HG03432 (cell line): Measurements from ENCODE around the gene CAMTA1.
"Not testable (repeated sequence)": the region's sequence is repeated elsewhere in the genome, so short reads cannot be mapped to it uniquely, and the experiment has no call there.

Experiments
- ATAC-seq: cut with Tn5 transposase; IDR thresholded peaks from one replicate; pipeline ENCODE4 v1.9.1; 2021; ENCODE audit warnings: mild to moderate bottlenecking, moderate library complexity; ENCODE audit not compliant: unreplicated experiment

Gene CAMTA1

DNA sequence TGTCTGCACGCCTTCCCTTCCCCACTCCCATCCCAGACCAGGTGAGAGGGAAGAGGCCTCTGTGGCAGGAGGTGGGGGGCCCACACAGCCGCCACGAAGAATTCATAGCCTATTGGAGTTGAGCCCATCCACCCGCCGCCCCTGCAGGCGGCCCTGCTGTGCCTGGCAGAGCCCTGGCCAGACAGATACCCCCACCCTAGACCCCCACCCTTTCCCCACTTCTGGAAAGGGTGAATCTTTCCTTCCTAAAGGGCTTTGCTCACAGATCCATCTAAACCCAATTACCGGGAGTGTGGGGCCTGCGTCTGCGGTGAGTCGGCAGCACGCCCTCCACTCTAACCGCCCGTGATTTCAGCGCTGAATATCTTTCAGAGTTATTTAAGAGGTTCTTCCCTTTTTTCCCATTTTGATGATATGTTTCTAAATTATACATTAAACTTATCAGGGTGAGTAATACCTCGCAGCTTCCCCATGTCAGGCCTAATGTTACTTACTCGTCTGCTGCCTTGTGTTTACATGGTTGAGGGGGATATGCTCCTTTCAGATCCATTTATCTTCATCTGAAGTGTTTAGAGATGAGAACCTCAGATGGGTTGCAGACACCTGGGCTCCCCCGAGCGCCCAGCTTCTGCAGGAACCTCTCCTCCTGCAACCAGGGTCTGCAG, 802.0 kb downstream of the CAMTA1 start:
- no peak for ATAC-seq

DNA sequence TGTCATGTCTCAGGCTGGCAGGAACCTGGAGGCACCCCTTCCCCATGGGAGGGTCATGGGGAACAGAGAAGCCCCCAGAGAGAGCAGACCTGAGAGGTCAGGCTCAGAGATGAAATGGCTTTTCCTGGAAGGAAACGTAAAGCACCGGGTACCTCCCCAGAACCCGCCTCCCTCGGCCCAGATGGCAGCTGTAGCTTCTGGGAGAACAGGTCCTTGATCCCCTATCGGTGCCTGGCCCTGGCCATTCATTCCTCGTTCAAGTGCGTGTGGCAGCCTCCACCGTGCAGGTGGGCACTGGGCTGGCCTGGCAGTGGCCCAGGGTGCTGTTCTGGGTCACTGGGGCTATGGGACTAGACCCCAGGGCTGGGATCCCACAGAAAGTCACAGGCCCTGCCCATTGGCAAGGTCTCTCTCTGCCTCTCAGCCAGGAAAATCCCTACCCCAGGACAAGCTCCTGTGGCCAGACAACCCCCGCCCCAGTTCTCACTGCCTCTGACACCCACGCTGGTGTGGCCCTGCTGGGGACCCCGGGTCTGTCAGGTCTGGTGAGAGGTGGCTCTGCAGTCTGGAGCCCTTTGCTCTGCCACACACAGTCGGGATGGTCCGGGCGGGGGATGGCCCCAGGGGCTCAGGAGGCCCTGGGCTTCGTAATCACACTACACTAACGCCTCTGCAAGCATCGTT, 802.7 kb downstream of the CAMTA1 start:
- ATAC-seq: no peak

DNA sequence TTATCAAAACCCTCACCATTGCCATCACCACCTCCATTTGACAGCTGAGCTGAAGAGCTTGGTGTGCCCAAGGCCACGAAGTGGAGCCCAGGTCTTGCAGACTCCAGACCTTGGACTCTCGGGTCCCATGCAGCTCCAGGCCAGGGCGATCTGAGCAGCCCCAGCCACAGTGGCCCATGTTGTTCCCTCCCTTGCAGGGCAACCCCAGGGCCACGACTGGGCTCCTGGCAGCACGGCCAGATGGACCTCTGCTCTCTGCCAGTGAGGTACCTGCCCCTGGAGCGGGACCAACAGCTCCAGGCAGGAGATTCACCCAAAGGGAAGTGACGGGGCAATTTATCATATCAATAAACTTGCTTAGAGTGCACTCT, 803.2 kb downstream of the CAMTA1 start:
- ATAC-seq: no peak

DNA sequence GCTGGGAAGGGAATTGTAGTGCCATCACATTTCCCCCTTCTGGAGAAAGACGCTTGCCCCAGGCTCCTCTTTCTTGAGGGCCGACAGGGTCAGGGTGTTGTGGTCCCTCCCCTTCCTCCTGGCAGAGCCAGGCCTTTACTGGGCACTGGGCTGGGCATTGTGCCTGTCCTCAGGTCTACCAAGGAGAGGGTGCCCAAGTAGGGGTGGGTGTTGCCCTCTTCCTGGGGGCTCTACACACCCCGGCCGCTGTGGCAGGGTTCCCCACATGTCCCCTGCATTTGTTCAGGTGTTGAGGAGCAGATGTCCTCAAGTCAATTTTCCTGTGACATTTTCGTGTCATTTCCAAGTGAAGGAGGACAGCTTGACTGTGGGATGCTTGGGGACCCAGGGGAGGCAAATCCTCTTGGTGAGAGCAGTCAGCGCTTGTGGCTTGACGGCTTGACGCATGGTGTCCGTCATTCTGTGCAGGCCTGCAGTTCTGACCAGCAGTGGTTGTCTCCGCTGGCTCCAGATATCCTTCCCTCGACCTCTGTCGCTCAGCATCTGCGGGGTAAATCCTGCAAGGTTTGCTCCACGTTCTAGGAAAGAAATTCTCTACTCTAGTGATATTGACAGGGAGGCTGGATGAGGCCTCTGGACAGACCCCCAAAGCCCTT, 804.0 kb downstream of the CAMTA1 start:
- no peak for ATAC-seq

DNA sequence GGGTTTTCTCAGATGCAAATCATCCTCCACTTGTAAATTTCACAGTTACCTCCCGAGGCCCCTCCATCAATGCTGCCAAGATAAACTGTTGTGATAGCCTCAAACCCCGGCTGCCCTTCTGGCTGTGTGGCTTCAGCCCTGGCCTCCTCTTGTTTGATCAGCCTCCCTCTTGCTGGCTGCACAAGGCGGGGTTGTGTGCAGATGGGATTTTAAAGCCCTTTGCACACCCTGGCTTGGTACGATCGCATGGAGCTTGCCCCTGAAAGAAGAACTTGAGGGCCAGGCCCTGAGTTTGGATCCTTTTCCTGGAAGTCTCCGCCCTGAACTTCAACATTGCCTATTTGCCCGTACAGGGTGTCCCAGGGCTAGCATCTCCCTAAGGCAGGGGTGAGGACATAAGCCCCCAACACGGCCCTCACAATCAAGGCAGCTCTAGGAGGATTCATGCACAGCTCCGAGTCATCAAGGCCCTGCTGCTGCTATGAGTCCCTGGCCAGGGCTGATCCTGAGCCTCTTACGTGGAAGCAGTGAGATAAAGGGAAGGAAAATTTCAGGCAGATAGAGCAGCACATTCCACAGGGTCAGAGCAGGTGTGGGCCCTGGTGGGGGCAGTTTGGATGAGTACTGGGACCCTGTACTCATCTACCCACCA, 804.6 kb downstream of the CAMTA1 start:
- no peak for ATAC-seq

DNA sequence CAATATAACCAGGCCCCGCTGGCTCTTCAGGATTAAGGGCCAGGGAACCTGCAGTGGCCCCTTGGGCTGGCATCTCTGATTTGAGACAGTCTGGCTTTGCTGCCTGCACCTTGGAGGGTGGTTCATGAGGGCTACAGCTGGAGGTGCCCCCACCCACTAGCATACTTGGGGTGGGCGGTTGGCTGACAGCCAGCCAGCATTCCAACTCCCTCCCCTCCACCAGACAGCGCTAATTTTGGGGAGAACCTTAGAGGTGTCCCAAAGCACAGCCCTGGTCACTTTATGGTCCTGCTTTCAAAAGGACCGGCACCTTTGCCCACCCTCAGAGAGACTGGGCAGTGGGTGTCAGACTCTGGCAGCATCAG, 805.2 kb downstream of the CAMTA1 start:
- no peak for ATAC-seq

DNA sequence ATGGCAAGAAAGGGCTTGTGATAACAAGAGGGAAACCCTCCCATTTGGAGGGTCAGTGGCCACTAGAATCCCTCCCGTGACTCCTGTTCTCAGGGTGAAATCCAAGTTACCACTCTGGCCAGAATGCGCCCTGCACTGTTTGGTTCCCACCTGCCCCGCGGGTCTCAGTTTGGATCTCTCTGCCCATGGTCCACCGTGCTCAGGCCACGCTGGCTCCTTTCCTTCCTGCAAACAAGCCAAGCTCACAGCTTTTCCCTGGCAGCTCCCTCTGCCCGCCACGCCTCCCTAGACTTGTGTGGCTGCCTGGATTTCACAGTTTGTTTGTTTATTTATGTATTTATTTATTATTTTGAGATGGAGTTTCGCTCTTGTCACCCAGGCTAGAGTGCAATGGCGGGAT, 806.3 kb downstream of the CAMTA1 start:
- ATAC-seq: no peak

DNA sequence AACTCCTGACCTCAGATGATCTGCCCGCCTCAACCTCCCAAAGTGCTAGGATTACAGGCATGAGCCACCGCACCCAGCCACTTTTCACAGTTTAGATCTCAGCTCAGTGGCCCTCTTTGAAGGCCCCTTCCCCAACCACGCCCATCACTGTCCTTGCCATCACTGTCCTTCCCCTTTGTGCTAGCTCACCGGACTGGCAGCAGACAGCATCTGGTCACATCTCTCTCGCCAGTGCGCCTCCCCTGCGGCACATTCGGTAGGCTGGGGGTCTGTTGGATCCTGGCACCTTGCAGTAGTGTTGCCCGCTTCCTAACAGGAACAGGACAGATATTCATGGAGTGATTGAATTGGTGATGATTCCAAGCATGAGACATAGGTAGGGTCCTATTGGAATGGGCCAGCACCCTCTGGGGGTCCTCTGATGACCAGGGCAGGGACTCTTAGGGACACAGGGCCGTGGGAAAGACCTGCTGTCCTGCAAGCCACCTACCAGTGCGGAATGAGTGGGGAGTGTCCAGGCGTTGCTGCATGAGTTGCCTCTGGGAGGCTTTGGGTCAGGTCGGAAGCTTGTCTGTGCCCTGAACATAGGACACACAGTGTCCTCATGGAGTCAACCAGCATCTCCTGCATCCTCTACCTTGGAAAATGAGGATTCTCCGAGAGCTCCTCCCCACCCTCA, 807.0 kb downstream of the CAMTA1 start:
- ATAC-seq: no peak

DNA sequence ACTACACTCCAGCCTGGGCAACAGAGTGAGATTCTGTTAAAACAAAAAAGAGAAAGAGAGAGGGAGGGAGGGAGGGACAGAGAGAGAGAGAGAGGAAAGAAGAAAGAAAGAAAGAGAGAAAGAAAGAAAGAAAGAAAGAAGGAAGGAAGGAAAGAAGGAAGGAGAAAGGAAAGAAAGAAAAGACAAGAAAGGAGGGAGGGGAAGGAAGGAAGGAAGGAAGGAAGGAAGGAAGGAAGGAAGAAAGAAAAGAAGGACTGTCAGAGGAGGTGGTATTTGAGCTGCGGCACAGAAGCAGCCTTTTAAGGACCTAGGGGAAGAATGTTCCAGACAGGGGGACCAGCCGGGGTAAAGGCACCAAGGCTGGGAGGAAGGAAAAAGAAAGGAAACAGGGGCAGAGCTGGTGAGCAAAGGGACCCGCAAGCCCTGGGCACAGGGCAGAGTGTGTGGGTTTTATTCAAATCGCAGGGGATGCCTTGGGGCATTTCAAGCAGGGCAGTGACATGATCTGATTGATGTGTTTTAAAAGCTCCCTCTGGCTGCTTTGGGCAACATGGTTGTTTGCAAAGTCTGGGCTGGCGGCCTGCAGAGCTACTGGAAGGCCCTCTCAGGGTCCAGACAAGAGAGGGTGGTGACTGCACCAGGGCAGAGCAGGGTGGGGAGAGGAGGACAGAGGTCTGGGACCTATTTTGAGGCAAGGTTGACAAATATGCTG, 808.9 kb downstream of the CAMTA1 start:
- no peak for ATAC-seq

DNA sequence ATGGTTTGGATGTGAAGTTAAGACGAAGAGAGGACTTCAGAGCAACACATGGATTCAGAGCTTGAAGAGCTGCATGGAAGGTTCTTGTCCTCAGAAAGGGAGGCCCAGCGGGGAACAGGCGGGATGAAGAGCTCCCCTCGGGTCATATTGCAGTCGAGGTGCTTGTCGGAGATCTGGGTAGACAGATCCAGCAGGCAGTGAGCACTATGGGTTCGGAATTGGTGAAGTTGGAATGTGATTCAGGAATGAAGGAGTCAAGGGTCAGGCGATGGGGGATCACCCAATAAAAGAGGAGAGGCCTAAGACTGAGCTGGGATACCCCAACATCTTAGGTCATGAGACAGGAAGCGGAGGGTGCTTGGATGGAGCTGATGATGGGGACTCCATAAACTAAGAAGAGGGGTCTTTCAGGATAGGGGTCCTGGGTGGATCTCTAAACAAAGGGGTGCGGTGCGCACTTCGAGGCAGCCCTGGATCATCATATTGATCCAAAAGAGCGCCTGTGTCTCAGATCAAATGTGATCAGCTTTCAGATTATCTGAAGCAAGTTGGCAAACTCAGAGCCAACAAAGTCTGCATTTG, 809.6 kb downstream of the CAMTA1 start:
- no peak for ATAC-seq

DNA sequence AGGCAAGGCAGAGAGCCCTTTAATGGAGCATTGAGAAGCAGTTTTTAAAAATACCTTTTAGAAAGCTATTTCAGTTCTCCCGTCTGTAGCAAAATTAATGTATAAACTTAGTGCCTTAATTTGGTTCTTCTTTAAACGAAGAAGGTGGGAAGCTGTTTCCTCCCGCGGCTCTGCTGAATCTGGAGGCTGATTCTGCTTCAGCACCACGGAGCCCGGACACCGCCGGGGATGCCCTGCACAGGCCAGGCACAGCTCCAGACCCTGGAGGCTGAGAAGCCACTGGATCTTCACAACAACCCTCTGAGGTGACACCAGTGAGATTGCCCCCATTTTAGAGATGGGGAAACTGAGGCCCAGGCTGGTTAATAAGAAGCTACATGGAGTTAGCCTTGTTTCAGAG, 810.1 kb downstream of the CAMTA1 start:
- ATAC-seq: no peak

DNA sequence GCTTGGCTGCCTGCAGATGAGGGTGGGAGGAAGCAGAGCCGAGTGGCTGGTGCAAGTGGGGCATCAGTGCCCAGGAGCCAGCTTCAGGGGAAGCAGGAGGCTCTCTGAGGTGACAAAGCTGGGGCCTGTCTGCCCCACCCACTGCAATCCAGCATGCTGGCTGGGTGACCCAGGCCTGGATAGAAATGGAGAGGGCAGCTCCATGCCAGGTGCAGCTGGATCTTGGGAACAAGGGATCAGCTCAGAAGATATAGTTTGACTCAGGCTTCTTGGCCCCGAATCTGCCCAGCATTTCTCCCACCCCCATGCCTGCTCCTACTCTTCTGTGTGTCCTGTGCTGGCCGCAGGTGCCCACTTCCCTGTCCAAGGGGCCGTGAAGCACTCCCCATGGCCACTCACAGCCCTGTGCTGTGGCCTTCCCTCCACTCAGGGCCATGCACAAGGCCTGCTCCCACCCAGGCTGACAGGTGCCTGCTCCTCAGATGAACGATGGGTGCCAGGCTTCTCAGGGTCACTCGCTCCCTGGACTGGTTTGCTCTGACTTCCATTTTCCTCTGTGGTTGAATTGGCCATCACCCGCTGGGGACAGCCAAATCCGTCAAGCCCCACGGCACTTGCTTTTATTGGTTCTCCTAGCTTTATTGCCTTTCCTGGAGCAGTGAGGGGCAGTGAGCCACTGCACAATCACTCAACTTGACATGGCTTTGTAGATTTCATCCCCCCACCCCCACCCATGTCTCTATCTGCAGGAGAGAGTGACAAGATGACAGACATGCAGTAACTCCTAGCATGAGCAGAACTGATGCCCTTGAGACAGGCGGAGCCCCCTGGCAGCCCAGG, 811.1 kb downstream of the CAMTA1 start:
- ATAC-seq: no peak

DNA sequence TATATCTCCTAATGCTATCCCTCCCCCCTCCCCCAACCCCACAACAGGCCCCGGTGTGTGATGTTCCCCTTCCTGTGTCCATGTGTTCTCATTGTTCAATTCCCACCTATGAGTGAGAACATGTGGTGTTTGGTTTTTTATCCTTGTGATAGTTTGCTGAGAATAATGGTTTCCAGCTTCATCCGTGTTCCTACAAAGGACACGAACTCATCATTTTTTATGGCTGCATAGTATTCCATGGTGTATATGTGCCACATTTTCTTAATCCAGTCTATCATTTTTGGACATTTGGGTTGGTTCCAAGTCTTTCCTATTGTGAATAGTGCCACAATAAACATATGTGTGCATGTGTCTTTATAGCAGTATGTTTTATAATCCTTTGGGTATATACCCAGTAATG, 812.8 kb downstream of the CAMTA1 start:
- ATAC-seq: not testable (repeated sequence)

DNA sequence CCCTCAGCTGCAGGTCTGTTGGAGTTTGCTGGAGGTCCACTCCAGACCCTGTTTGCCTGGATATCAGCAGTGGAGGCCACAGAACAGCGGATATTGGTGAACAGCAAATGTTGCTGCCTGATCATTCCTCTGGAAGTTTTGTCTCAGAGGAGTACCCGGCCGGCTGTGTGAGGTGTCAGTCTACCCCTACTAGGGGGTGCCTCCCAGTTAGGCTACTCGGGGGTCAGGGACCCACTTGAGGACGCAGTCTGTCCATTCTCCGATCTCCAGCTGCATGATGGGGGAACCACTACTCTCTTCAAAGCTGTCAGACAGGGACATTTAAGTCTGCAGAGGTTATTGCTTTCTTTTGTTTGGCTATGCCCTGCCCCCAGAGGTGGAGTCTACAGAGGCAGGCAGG, 819.7 kb downstream of the CAMTA1 start:
- not testable (repeated sequence) for ATAC-seq

DNA sequence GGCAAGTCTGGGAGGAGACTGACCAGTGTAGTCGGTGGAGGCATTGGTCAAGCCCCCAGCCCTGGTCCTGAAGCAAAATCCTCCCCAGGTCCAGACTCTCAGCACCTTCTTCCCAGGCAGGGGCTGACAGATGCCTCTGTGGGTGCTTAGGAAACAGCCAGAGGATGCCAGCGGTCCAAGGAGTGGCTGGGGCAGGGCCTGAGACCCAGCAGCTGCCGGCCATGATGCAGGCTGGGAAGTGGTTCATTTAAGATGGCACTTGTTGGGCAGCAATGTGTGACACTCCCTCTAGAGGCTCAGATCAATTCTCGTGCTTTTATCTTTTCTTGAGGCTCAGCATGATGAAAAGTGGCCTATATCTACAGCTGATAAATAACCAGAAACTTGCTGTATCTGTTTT, 820.8 kb downstream of the CAMTA1 start:
- no peak for ATAC-seq

DNA sequence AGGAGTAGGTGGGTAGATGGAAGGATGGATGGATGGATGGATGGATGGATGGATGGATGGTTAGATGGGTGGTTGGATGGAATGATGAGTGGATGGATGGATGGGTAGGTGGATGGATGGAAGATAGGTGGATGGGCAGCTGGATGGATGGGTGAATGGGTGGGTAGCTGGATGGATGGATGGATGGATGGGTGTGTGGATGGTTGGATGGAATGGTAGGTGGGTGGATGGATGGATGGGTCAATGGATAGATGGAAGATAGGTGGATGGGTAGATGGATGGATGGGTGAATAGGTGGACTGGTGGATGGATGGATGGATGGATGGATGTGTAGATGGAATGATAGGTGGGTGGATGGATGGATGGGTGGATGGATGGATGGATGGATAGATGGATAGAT, 821.8 kb downstream of the CAMTA1 start:
- ATAC-seq: no peak

DNA sequence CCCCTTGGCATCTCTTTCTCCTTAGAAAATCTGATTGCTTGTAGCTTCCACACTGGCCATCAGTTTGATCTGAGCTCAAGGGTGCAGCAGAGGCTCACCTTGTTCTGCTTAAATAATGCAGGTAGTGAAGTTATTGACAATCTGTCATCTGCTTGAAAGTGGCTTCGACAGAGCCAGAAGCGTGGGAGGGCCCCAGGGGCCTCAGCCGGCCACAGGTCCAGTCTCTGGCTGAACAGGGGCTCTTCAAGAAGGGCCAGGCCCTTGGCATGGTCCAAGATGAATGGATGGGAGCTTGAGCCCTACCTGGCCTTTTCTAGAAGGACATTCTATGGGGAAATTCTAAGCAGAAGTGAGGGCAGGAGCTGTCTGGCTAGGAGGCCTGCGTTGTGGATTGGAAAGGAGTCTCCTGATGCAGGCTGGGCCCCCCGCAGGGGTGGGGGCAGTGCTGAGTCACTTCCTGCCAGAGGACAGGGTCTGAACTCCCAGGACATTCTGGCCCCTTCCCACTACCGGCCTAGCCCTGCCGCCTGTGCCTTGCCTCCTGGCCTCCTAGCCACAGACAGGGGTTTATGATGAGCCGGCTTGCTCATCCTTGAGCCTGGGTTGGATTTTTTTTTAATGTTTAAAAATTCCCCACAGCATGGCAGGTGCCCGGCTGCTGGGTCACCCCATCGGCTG, 823.5 kb downstream of the CAMTA1 start:
- no peak for ATAC-seq

DNA sequence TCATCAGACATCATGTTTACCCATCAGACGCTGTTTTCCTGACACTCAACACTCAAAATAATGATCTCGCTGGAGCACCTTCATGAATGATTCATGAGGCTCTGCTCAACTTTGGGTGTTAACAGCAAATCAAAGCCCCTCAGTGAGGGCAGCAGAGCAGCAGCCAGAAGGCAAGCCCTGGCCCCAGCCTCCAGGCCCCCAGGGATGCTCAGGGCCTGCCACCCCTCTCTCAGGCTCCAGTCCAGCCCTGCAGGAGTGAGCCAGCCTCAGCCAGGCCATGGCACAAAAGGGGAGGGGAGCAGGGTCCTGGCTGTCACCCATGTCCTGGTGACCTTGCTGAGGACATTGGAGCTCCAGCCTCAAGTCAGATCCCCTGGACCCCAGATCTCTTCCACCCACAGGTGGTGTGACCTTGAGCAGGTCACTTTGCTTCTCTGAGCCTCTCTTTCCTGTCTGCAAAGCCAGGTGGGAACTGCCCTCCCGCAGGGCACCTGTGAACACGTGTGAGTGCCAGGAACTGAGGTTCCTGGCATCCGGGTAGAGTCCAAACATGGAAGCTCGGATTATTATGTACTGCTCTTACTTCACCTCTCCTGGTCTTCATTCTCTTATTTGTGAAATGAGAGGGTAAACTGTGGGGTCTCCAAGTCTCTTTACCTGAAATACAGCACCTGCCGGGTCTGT, 824.2 kb downstream of the CAMTA1 start:
- ATAC-seq: no peak
